AG09309 (cell line): ENCODE measurements around the gene OLFML2B.

Source experiments
- DNase-seq: peaks from one replicate; pipeline ENCODE4 v3.0.0-alpha.2; 2010; ENCODE audit warnings: low read depth
- H3K4me3 ChIP-seq: 2 replicates; pipeline ENCODE4 v1.5.1; 2011; ENCODE audit warnings: mild to moderate bottlenecking, low read depth, low read length, moderate library complexity; ENCODE audit not compliant: control insufficient read depth
- TF ChIP-seq, protein P1 (sequence below): IDR thresholded peaks from 2 replicates; pipeline ENCODE4 v1.5.1; 2011; ENCODE audit warnings: mild to moderate bottlenecking, low read depth, low read length, inconsistent platforms; ENCODE audit not compliant: insufficient read depth, control insufficient read depth; ENCODE audit errors: missing control alignments

Gene OLFML2B

DNA sequence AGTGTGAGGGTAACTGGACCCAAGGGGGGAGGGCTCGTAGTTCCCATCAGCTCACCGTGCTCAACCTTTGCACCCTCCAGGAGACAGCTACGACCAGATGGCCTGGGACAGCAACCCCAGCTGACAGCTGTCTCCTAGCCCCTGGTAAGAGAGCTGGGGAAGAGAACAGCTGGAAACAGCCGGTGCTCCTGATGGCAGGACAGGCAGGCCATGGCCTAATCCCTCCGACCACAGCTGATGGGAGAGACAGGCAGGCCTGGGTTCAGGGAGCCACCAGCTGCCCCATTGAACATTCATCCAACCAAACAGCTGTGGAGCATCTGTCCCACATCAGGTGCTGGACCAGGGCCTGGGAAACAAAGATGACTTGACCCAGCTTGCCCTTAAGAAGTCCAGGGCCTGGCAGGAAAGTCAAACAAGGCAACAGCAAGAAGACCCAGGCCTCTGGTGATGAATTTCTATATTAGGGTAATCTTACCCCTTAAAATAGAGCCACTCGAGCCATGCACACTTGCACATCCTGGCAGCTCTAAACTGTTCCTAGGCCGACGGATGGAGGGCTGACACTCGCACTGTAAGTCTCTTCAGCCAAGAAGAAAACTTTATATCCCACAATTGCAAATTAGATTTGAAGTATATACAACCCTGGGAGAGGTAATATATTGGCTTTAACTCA, 12.2 kb downstream of the OLFML2B start:
- TF ChIP-seq, protein P1, sequence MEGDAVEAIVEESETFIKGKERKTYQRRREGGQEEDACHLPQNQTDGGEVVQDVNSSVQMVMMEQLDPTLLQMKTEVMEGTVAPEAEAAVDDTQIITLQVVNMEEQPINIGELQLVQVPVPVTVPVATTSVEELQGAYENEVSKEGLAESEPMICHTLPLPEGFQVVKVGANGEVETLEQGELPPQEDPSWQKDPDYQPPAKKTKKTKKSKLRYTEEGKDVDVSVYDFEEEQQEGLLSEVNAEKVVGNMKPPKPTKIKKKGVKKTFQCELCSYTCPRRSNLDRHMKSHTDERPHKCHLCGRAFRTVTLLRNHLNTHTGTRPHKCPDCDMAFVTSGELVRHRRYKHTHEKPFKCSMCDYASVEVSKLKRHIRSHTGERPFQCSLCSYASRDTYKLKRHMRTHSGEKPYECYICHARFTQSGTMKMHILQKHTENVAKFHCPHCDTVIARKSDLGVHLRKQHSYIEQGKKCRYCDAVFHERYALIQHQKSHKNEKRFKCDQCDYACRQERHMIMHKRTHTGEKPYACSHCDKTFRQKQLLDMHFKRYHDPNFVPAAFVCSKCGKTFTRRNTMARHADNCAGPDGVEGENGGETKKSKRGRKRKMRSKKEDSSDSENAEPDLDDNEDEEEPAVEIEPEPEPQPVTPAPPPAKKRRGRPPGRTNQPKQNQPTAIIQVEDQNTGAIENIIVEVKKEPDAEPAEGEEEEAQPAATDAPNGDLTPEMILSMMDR: no peak
- H3K4me3 ChIP-seq: no peak overlapping the region
- DNase-seq: no peak

DNA sequence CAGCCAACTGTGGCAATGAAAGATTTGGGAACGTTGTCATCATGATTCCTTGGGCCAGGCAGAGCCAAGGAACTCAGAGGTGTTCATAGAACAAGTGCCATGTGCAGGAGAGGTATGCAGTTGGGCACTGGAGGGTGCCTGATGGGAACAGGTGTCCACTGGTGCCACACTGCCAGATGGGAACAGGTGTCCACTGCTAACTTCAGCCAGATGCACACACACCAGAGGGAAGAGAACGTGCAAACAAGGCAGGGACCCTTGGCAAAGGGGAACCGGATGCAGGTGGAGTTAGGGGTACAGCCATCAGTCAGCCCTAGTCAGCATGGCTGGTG, 13.5 kb downstream of the OLFML2B start:
- no peak overlapping the region for H3K4me3 ChIP-seq
- TF ChIP-seq, protein P1: no peak
- DNase-seq: no peak

DNA sequence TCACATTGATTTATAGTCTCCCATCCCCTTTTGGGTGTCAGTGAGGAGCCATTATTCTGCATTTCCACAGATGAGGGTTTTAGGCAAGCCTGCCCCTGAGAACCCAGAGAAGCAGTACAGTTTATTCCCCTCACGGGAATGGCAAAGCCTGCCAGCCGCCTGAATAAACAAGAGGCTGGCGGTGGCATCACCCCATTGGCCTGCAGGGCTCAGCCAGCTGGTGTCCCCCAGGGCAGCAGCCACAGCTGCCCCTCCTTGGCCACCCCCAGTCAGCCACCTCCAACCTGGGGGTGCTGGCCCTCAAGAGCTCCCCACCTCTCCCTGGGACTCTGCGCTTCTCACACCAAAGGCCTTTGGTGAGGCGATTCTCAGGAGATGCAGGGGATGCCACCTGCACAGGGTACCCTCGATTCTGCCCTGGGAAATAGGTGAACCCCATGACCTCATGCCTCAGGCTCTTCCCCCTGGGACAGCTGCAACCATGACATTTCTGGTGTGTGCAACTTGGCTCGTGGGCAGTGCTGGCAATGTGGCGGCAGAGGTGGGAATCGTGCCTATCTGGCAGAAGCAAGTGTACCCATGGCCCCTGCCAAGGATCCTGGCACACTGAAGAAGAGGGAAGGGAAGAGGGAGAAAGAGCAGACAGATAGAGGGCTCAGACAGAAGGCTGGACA, 14.0 kb downstream of the OLFML2B start:
- DNase-seq: no peak
- H3K4me3 ChIP-seq: no peak overlapping the region
- TF ChIP-seq, protein P1: no peak

DNA sequence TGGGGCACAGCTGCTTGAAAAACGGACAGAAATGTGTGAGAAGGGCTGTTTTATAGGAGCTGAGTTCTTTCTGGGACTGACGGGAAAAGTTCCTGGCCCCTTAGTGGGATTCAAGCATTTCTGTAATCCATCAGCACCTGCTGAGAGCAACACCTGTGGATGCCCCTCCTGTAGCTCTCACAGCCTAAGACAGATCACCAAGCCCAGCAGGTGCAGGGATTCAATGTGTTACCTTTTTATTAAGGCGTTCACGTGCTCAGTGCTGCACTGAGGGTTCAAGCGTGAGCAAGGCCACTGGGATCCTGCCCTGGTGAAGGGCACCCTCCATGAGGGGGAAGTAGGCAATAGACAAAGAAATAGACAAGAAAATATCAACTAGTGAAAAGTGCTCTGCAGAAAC, 14.9 kb downstream of the OLFML2B start:
- TF ChIP-seq, protein P1: no peak
- DNase-seq: no peak
- H3K4me3 ChIP-seq: no peak overlapping the region

DNA sequence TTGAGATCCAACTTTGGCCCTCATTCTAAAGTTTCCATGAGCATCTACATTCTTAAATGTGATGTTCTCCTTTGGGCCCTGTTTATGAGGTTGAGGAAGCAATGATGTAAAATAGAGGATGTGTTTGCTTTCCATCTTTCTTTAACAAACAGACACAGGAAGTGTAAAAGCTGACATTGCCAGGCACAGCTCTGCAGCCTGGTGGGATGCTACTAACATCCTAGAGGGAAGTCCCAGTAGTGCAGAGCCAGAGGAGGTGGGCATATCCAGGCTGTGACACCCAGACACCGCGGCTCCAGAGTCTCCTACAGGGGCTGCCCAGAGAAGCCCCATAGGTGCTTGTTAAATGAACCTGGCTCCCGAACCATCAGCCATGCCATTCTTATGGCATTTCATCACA, 16.2 kb downstream of the OLFML2B start:
- no peak for DNase-seq
- TF ChIP-seq, protein P1: no peak
- no peak overlapping the region for H3K4me3 ChIP-seq

DNA sequence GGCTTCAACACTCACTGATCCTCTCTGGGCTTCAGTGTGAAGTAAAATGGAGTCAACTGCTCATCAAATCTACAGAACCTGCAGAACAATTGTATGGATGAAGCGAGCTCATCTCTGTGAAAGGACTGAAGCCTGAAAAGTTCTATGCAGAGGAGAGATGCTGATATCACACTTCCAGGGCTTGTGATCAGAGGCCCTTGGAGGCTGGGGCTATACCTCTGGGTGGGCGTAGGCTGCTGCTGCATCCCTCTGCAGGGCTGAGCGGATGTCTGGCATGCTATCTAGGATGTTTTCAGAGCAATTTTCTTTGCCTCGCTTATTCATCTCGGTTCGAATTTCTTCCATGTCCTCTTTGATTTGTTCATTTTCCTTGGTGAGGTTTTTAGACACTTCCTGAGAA, 17.6 kb downstream of the OLFML2B start:
- no peak overlapping the region for H3K4me3 ChIP-seq
- TF ChIP-seq, protein P1: no peak
- DNase-seq: no peak
